Caki2 (cell line): ENCODE results near the gene CFAP74. TPM values are rescaled to one million over a fixed set of nuclear protein-coding genes. Genes with fewer than 3 reads are reported as not detected.
"Not testable (repeated sequence)": the region's sequence is repeated elsewhere in the genome, so short reads cannot be mapped to it uniquely, and the experiment has no call there.

Experiments
- DNase-seq: peaks from one replicate; pipeline ENCODE4 v3.0.0-alpha.2; 2015; ENCODE audit warnings: low read depth
- in situ Hi-C: cut with HindIII; loops from 2 replicates; pipeline ENCODE4 v1.10.0; 2016; ENCODE audit warnings: low sequenced_read_pairs, low pct_unique_long_range_greater_than_20kb, mixed read lengths
- total RNA-seq: library from RNA; depleted of rRNA; stranded (reverse); fragments of >200 nt; shearing (Covaris generic); gene quantifications from 2 replicates; pipeline ENCODE4 v1.2.3, GENCODE V29; 2014; ENCODE audit warnings: low replicate concordance

CFAP74 gene
- total RNA-seq, 1 experiment from 2014 or later = not detected

GRCh38 chr1:1898246-1898933 is 105.2 kb downstream of the CFAP74 start:
- no peak for DNase-seq
- in situ Hi-C loops = no loop called here

GRCh38 chr1:1895456-1896336 is 107.9 kb downstream of the CFAP74 start:
- DNase-seq = no peak
- in situ Hi-C loops = no loop called here

GRCh38 chr1:1895060-1895418 is 108.5 kb downstream of the CFAP74 start:
- in situ Hi-C loops = no loop called here
- DNase-seq = no peak

GRCh38 chr1:1894354-1895059 is 109.1 kb downstream of the CFAP74 start:
- DNase-seq = no peak
- in situ Hi-C loops = no loop called here

GRCh38 chr1:1893997-1894353 is 109.6 kb downstream of the CFAP74 start:
- no peak for DNase-seq
- in situ Hi-C loops = no loop called here

- in situ Hi-C loops = no loop called here
- no peak for DNase-seq
These were observed 110.1 kb downstream of the CFAP74 start for GRCh38 chr1:1893291-1893985.

GRCh38 chr1:1892763-1893120 is 110.8 kb downstream of the CFAP74 start:
- no peak for DNase-seq
- in situ Hi-C loops = no loop called here

- DNase-seq = no peak
- in situ Hi-C loops = no loop called here
These were observed 111.4 kb downstream of the CFAP74 start for GRCh38 chr1:1892079-1892762.

GRCh38 chr1:1891349-1892078 is 112.1 kb downstream of the CFAP74 start:
- DNase-seq = peak; percentile 70
- in situ Hi-C loops = no loop called here

GRCh38 chr1:1890506-1891348 is 112.9 kb downstream of the CFAP74 start, which contains the start of gene GNB1:
Gene GNB1 (minus strand): TSS chr1:1891087. CDS start chr1:1825453, 65,634 bp downstream.
- DNase-seq = peak; percentile 88
- in situ Hi-C loops = no loop called here

- DNase-seq = peak; percentile 45
- in situ Hi-C loops = loop anchor here (10.0 kb wide), 1 partner anchor 65 kb away; no protein-coding TSS in a partner anchor
These were observed 113.6 kb downstream of the CFAP74 start for GRCh38 chr1:1889847-1890505.

GRCh38 chr1:1889090-1889750 is 114.4 kb downstream of the CFAP74 start:
- DNase-seq = no peak
- in situ Hi-C loops = loop anchor here (10.0 kb wide), 1 partner anchor 64 kb away; no protein-coding TSS in a partner anchor

GRCh38 chr1:1883890-1884289 is 119.7 kb downstream of the CFAP74 start:
- not testable (repeated sequence) for DNase-seq
- in situ Hi-C loops = loop anchor here (10.0 kb wide), 1 partner anchor 59 kb away; no protein-coding TSS in a partner anchor

- peak; percentile 69 for DNase-seq
- in situ Hi-C loops = loop anchor here (10.0 kb wide), 1 partner anchor 58 kb away; no protein-coding TSS in a partner anchor
These were observed 120.3 kb downstream of the CFAP74 start for GRCh38 chr1:1883092-1883873.

- DNase-seq = no peak
- in situ Hi-C loops = loop anchor here (10.0 kb wide), 1 partner anchor 57 kb away; no protein-coding TSS in a partner anchor
These were observed 121.9 kb downstream of the CFAP74 start for GRCh38 chr1:1881727-1882126.
